Uterus (tissue), 2 donors: ENCODE results near the gene FAM151A.

Experiments used
- CTCF ChIP-seq, 4 experiments: fragments of 200-600 bp in 2 of 4; fragments of 450-650 bp in 2 of 4; sonication (generic) in 2 of 4; IDR thresholded peaks; one replicate each; pipeline ENCODE4 v1.5.1; 2016 to 2019; ENCODE audit warnings: antibody characterized with exemption in 4 of 4, mild to moderate bottlenecking in 2 of 4, moderate library complexity in 1 of 4
- POLR2A ChIP-seq, 2 donors: fragments of 450-650 bp; IDR thresholded peaks; one replicate each; pipeline ENCODE4 v1.6.1; 2016; ENCODE audit warnings: antibody characterized with exemption in 2 of 2, mild to moderate bottlenecking in 1 of 2, moderate library complexity in 1 of 2

GRCh38 chr1:54567961-54568360 is 55.4 kb downstream of the FAM151A start:
- TF ChIP-seq CTCF (IDR thresholded peaks at IDR 0.05) (no peak), POLR2A (IDR thresholded peaks at IDR 0.05) (no peak)
